WTC11 (cell line): ENCODE measurements around the gene SP140L. TPM values are rescaled to one million over a fixed set of nuclear protein-coding genes. Genes with fewer than 3 reads are reported as not detected.

ENCODE experiments used
- ATAC-seq: fragments of 200-7000 bp; cut with Tn5 transposase; 2 replicates; pipeline ENCODE4 v1.10.0; 2021; ENCODE audit warnings: mild to moderate bottlenecking, moderate library complexity
- Bru-seq: library from RNA; stranded (reverse); fragments of 400-500 nt; gene quantifications from one replicate; lab custom pipeline; 2021; lab: Mats Ljungman, UMichigan
- CTCF ChIA-PET: fragments of 300-600 bp; sonication (Branson Sonifier 250); formaldehyde crosslinking; loops from one replicate; lab custom pipeline; 2021; ENCODE audit warnings: antibody characterized with exemption; lab: Charles Lee
- POLR2A ChIA-PET: fragments of 350-600 bp; sonication (Branson Sonifier 250); formaldehyde crosslinking; loops from one replicate; lab custom pipeline; 2021; ENCODE audit warnings: antibody characterized with exemption; lab: Charles Lee
- DNase-seq: peaks from one replicate; pipeline ENCODE4 v3.0.0; 2021; ENCODE audit warnings: low spot score
- H3K27ac Mint-ChIP-seq: 2 replicates; pipeline ENCODE4 v1.8.0; 2021; ENCODE audit warnings: mixed read lengths
- H3K27me3 Mint-ChIP-seq: 2 replicates; pipeline ENCODE4 v1.8.0; 2021; ENCODE audit warnings: low read depth, mild to moderate bottlenecking, moderate library complexity, mixed read lengths
- H3K36me3 Mint-ChIP-seq: 2 replicates; pipeline ENCODE4 v1.8.0; 2021; ENCODE audit warnings: mixed read lengths
- H3K4me1 Mint-ChIP-seq: 2 replicates; pipeline ENCODE4 v1.8.0; 2022; ENCODE audit warnings: mixed read lengths
- H3K4me3 Mint-ChIP-seq: 2 replicates; pipeline ENCODE4 v1.8.0; 2021; ENCODE audit warnings: mild to moderate bottlenecking, moderate library complexity, mixed read lengths
- H3K9me3 Mint-ChIP-seq: 2 replicates; pipeline ENCODE4 v1.8.0; 2021; ENCODE audit warnings: mixed read lengths
- HMGA2 ChIP-seq: fragments of 250-450 bp; sonication (Bioruptor Pico); IDR thresholded peaks from 2 replicates; pipeline ENCODE4 v1.4.0; 2021; ENCODE audit warnings: mild to moderate bottlenecking, moderate library complexity
- JAZF1 ChIP-seq: fragments of 250-450 bp; sonication (Bioruptor Pico); IDR thresholded peaks from 2 replicates; pipeline ENCODE4 v1.9.0; 2021; ENCODE audit warnings: moderate library complexity, mild to moderate bottlenecking, inconsistent platforms
- KAT7 ChIP-seq: sonication (generic); formaldehyde crosslinking; IDR thresholded peaks from 2 replicates; pipeline ENCODE4 v1.8.1; 2023; ENCODE audit warnings: missing genetic modification reagents, mild to moderate bottlenecking, borderline replicate concordance
- OVOL2 ChIP-seq: fragments of 250-450 bp; sonication (Bioruptor Pico); IDR thresholded peaks from 2 replicates; pipeline ENCODE4 v1.9.0; 2021; ENCODE audit warnings: mild to moderate bottlenecking, borderline replicate concordance
- TCF7 ChIP-seq: sonication (generic); formaldehyde crosslinking; IDR thresholded peaks from 2 replicates; pipeline ENCODE4 v1.8.0; 2022; ENCODE audit warnings: mild to moderate bottlenecking, low read depth, missing genetic modification reagents, moderate library complexity
- TEAD4 ChIP-seq: sonication (generic); formaldehyde crosslinking; IDR thresholded peaks from 2 replicates; pipeline ENCODE4 v1.8.0; 2022; ENCODE audit warnings: mild to moderate bottlenecking, missing genetic modification reagents
- TP53 ChIP-seq: sonication (generic); formaldehyde crosslinking; IDR thresholded peaks from 2 replicates; pipeline ENCODE4 v1.8.1; 2023; ENCODE audit warnings: mild to moderate bottlenecking, missing genetic modification reagents
- long read RNA-seq, 3 experiments: library from RNA in 1 of 3; library from capped mRNA in 1 of 3; library from polyadenylated mRNA in 1 of 3; unstranded in 2 of 3; stranded (forward) in 1 of 3; transcript quantifications; one replicate each; pipeline ENCODE4 v2.0.0, GENCODE V29; 2021
- total RNA-seq: library from RNA; stranded (reverse); gene quantifications from 3 replicates; pipeline ENCODE4 v1.2.3, GENCODE V29; 2021
- TF ChIP-seq, protein P1 (sequence below): fragments of 250-450 bp; sonication (Bioruptor Pico); IDR thresholded peaks from 2 replicates; pipeline ENCODE4 v1.9.0; 2021; ENCODE audit warnings: moderate library complexity, mild to moderate bottlenecking, inconsistent platforms, borderline replicate concordance
- TF ChIP-seq, protein P2 (sequence below): sonication (generic); formaldehyde crosslinking; IDR thresholded peaks from 2 replicates; pipeline ENCODE4 v1.8.0; 2022; ENCODE audit warnings: mild to moderate bottlenecking, missing genetic modification reagents
- TF ChIP-seq, protein P3 (sequence below): sonication (generic); formaldehyde crosslinking; IDR thresholded peaks from 2 replicates; pipeline ENCODE4 v1.8.0; 2023; ENCODE audit warnings: missing genetic modification reagents
- TF ChIP-seq, protein P4 (sequence below): sonication (generic); formaldehyde crosslinking; IDR thresholded peaks from 2 replicates; pipeline ENCODE4 v1.8.1; 2023; ENCODE audit warnings: mild to moderate bottlenecking, missing genetic modification reagents
- TF ChIP-seq, protein P5 (sequence below): sonication (generic); formaldehyde crosslinking; IDR thresholded peaks from 2 replicates; pipeline ENCODE4 v1.8.0; 2022; ENCODE audit warnings: mild to moderate bottlenecking, missing genetic modification reagents
- TF ChIP-seq, protein P6 (sequence below): sonication (generic); formaldehyde crosslinking; IDR thresholded peaks from 2 replicates; pipeline ENCODE4 v1.8.0; 2023; ENCODE audit warnings: missing genetic modification reagents, mild to moderate bottlenecking, borderline replicate concordance
- TF ChIP-seq, protein P7 (sequence below): sonication (generic); formaldehyde crosslinking; IDR thresholded peaks from 2 replicates; pipeline ENCODE4 v1.8.1; 2022; ENCODE audit warnings: mild to moderate bottlenecking, missing genetic modification reagents, moderate library complexity, borderline replicate concordance

Gene SP140L
- total RNA-seq (2.7 to 3.8 TPM (median 3.2 TPM) in 3 replicates), Bru-seq, nascent RNA (percentile 45 among the genes with signal in this experiment)
- long read RNA-seq, experiment 1, partial matches to known transcripts, result 0 of 8 reads
- long read RNA-seq, experiment 1, other reads (novel, unspliced or antisense), result 8 of 8 reads
- long read RNA-seq, experiment 2, partial matches to known transcripts, result 0 of 3 reads
- long read RNA-seq, experiment 2, other reads (novel, unspliced or antisense), result 3 of 3 reads
- long read RNA-seq, experiment 3, partial matches to known transcripts, result 0 of 2 reads
- long read RNA-seq, experiment 3, other reads (novel, unspliced or antisense), result 2 of 2 reads

DNA sequence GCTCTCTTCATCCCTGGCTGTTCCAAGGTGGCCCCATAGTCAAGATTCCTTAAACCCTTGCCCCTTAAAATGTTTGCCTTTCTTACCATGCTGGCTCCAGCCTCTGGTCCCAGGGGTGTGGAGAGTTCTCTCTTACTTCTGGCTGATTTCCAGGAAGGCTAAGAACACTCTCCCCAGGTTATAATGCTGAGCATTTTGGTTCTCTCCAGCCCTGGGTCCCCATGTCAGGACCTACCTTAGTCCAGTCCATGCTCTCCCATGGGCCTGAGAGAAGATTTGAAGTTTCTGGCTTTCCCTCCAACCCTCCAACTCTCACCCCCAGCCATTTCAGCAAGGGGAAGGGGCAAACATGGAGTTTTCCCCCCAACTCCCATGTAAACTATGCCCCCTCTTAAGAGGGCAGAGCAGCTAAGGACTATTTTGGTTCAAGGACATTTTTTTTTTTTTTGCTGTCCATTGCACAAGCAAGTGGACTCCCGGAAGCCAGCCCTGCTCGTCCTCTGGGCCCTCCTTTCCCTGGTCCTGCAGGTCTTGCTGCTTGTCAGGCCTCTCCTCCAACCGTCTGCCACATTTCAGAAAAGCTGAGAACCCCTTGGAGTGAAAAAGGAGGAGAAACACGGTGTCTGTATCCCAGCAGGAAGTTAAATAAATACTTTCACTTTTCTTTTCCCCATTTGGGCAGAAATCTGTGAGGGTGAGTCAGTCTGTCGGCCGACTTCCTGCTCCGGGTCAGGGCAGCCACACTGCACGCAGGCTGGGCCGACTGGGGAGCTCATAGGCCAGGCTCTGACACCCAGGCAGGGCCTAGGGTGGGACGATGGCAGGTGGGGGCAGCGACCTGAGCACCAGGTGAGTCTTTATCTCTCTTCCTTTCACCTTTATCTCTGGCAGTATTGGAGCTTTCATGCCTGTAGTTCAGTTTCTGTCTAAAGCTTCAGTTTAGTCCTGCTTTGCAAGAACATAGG, at the start of gene SP140L:
SP140L (plus strand) TSS at position 741 of the 965 bp plus-strand sequence; CDS start at position 818, 77 bp downstream.
- ATAC-seq (peak; percentile 82), DNase-seq (no peak)
- POLR2A ChIA-PET, result interaction anchor here (0.5 kb wide), 1 partner anchor 167 kb away, joined by 3 read pairs; no protein-coding TSS in a partner anchor
- peaks cover 33% of the 10 kb centered on the region for H3K9me3 Mint-ChIP-seq
- TF ChIP-seq, protein P1, sequence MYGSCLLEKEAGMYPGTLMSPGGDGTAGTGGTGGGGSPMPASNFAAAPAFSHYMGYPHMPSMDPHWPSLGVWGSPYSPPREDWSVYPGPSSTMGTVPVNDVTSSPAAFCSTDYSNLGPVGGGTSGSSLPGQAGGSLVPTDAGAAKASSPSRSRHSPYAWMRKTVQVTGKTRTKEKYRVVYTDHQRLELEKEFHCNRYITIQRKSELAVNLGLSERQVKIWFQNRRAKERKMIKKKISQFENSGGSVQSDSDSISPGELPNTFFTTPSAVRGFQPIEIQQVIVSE (CRISPR knock-in tag), result no peak
- TF ChIP-seq, protein P2, sequence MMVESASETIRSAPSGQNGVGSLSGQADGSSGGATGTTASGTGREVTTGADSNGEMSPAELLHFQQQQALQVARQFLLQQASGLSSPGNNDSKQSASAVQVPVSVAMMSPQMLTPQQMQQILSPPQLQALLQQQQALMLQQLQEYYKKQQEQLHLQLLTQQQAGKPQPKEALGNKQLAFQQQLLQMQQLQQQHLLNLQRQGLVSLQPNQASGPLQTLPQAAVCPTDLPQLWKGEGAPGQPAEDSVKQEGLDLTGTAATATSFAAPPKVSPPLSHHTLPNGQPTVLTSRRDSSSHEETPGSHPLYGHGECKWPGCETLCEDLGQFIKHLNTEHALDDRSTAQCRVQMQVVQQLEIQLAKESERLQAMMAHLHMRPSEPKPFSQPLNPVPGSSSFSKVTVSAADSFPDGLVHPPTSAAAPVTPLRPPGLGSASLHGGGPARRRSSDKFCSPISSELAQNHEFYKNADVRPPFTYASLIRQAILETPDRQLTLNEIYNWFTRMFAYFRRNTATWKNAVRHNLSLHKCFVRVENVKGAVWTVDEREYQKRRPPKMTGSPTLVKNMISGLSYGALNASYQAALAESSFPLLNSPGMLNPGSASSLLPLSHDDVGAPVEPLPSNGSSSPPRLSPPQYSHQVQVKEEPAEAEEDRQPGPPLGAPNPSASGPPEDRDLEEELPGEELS (CRISPR knock-in tag), result no peak
- TF ChIP-seq TCF7 (CRISPR knock-in tag), result no peak
- TF ChIP-seq TEAD4 (CRISPR knock-in tag), result no peak
- no peak for TF ChIP-seq KAT7 (CRISPR knock-in tag)
- no peak for TF ChIP-seq TP53
- TF ChIP-seq, protein P3, sequence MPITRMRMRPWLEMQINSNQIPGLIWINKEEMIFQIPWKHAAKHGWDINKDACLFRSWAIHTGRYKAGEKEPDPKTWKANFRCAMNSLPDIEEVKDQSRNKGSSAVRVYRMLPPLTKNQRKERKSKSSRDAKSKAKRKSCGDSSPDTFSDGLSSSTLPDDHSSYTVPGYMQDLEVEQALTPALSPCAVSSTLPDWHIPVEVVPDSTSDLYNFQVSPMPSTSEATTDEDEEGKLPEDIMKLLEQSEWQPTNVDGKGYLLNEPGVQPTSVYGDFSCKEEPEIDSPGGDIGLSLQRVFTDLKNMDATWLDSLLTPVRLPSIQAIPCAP (CRISPR knock-in tag), result no peak
- TF ChIP-seq JAZF1 (CRISPR knock-in tag), result no peak
- TF ChIP-seq, protein P4, sequence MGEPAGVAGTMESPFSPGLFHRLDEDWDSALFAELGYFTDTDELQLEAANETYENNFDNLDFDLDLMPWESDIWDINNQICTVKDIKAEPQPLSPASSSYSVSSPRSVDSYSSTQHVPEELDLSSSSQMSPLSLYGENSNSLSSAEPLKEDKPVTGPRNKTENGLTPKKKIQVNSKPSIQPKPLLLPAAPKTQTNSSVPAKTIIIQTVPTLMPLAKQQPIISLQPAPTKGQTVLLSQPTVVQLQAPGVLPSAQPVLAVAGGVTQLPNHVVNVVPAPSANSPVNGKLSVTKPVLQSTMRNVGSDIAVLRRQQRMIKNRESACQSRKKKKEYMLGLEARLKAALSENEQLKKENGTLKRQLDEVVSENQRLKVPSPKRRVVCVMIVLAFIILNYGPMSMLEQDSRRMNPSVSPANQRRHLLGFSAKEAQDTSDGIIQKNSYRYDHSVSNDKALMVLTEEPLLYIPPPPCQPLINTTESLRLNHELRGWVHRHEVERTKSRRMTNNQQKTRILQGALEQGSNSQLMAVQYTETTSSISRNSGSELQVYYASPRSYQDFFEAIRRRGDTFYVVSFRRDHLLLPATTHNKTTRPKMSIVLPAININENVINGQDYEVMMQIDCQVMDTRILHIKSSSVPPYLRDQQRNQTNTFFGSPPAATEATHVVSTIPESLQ (CRISPR knock-in tag), result no peak
- TF ChIP-seq, protein P5, sequence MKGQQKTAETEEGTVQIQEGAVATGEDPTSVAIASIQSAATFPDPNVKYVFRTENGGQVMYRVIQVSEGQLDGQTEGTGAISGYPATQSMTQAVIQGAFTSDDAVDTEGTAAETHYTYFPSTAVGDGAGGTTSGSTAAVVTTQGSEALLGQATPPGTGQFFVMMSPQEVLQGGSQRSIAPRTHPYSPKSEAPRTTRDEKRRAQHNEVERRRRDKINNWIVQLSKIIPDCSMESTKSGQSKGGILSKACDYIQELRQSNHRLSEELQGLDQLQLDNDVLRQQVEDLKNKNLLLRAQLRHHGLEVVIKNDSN (CRISPR knock-in tag), result no peak
- TF ChIP-seq OVOL2 (CRISPR knock-in tag), result no peak
- TF ChIP-seq, protein P6, sequence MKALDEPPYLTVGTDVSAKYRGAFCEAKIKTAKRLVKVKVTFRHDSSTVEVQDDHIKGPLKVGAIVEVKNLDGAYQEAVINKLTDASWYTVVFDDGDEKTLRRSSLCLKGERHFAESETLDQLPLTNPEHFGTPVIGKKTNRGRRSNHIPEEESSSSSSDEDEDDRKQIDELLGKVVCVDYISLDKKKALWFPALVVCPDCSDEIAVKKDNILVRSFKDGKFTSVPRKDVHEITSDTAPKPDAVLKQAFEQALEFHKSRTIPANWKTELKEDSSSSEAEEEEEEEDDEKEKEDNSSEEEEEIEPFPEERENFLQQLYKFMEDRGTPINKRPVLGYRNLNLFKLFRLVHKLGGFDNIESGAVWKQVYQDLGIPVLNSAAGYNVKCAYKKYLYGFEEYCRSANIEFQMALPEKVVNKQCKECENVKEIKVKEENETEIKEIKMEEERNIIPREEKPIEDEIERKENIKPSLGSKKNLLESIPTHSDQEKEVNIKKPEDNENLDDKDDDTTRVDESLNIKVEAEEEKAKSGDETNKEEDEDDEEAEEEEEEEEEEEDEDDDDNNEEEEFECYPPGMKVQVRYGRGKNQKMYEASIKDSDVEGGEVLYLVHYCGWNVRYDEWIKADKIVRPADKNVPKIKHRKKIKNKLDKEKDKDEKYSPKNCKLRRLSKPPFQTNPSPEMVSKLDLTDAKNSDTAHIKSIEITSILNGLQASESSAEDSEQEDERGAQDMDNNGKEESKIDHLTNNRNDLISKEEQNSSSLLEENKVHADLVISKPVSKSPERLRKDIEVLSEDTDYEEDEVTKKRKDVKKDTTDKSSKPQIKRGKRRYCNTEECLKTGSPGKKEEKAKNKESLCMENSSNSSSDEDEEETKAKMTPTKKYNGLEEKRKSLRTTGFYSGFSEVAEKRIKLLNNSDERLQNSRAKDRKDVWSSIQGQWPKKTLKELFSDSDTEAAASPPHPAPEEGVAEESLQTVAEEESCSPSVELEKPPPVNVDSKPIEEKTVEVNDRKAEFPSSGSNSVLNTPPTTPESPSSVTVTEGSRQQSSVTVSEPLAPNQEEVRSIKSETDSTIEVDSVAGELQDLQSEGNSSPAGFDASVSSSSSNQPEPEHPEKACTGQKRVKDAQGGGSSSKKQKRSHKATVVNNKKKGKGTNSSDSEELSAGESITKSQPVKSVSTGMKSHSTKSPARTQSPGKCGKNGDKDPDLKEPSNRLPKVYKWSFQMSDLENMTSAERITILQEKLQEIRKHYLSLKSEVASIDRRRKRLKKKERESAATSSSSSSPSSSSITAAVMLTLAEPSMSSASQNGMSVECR (CRISPR knock-in tag), result no peak
- no peak for TF ChIP-seq HMGA2 (CRISPR knock-in tag)
- TF ChIP-seq, protein P7, sequence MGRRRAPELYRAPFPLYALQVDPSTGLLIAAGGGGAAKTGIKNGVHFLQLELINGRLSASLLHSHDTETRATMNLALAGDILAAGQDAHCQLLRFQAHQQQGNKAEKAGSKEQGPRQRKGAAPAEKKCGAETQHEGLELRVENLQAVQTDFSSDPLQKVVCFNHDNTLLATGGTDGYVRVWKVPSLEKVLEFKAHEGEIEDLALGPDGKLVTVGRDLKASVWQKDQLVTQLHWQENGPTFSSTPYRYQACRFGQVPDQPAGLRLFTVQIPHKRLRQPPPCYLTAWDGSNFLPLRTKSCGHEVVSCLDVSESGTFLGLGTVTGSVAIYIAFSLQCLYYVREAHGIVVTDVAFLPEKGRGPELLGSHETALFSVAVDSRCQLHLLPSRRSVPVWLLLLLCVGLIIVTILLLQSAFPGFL (CRISPR knock-in tag), result no peak
- TF ChIP-seq, all 79 proteins: peak for 0
- peaks cover 7% of the 10 kb centered on the region; the same call in 1 of the 2 replicates for H3K27me3 Mint-ChIP-seq
- no peak within 1 kb of the TSS for H3K4me3 Mint-ChIP-seq
- CTCF ChIA-PET, result no interaction called here
- H3K36me3 Mint-ChIP-seq, result peaks cover 16% of the 10 kb centered on the region
- no peak within 1 kb of the TSS for H3K27ac Mint-ChIP-seq
- H3K4me1 Mint-ChIP-seq, result peaks cover 7% of the 10 kb centered on the region
